Stomach (tissue), 4 donors: ENCODE results near the gene FOXO3.

Source experiments
- CTCF ChIP-seq, 7 experiments: fragments of 450-650 bp in 4 of 7; fragments of 200-600 bp in 3 of 7; sonication (generic) in 3 of 7; IDR thresholded peaks; one replicate each; pipeline ENCODE4 v1.5.1; 2016 to 2019; ENCODE audit warnings: antibody characterized with exemption in 7 of 7, control low read depth in 2 of 7, mild to moderate bottlenecking in 1 of 7
- EP300 ChIP-seq: sonication (generic); formaldehyde crosslinking; IDR thresholded peaks from one replicate; pipeline ENCODE4 v1.6.1; 2017; ENCODE audit warnings: antibody characterized with exemption
- POLR2A ChIP-seq, 4 donors: fragments of 450-650 bp; IDR thresholded peaks; one replicate each; pipeline ENCODE4 v1.6.1; 2016; ENCODE audit warnings: antibody characterized with exemption in 4 of 4, control low read depth in 2 of 4, mild to moderate bottlenecking in 1 of 4, moderate library complexity in 1 of 4
- POLR2AphosphoS5 ChIP-seq, 3 donors: sonication (generic); formaldehyde crosslinking; IDR thresholded peaks; one replicate each; pipeline ENCODE4 v1.6.1; 2016; ENCODE audit warnings: antibody characterized with exemption in 3 of 3

DNA sequence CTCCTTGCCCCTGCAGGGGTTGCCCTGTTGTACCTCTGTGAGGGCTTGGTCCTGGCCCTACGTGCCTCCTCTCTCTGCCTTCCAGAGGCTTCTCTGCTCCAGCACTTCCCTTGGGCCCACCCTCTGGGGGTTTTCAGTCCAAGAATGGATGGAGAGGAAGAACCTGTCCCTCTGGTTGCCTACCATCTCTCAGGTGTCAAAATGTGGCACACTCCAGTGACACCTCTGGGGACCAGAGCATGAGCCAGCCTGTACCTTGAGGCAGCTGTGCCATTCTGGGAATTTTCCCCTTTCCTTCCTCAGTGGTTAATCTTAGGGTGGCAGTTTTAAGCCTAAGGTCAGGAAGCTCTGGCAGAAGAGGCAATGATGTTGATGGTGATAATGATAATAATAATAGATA lies 172.3 kb downstream of the FOXO3 start:
- TF ChIP-seq CTCF (IDR thresholded peaks at IDR 0.05) (no peak), EP300 (no peak), POLR2A (IDR thresholded peaks at IDR 0.05) (no peak), POLR2AphosphoS5 (IDR thresholded peaks at IDR 0.05) (no peak)
